HG03558 (cell line): ENCODE results near the gene AMPD2.

Experiments
- ATAC-seq: cut with Tn5 transposase; IDR thresholded peaks from one replicate; pipeline ENCODE4 v1.9.1; 2021; ENCODE audit warnings: moderate number of reproducible peaks; ENCODE audit not compliant: unreplicated experiment; ENCODE audit errors: extremely low read depth

Gene AMPD2

DNA sequence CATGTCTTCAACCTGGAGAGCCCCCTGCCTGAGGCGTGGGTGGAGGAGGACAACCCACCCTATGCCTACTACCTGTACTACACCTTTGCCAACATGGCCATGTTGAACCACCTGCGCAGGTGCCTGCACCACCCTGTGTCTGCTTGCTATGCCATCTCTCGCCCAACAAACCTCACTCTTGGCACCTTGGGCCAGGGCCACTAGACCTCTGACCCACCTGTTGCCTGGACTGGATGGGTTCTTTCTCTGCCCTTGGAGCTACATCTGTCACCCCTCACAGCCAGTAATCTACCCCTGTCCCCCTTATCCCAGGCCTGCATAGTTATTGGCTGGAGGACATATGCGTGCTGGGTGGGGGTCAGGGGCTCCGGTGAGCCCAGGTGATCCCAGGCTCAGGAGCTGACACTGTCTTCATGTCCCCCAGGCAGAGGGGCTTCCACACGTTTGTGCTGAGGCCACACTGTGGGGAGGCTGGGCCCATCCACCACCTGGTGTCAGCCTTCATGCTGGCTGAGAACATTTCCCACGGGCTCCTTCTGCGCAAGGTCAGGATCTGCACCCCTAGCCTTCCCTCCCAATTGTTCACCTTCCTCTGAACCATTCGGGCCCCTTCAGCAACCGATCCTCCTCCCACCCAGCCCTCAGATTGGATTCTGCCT, 9.9 kb downstream of the AMPD2 start:
- no peak for ATAC-seq

DNA sequence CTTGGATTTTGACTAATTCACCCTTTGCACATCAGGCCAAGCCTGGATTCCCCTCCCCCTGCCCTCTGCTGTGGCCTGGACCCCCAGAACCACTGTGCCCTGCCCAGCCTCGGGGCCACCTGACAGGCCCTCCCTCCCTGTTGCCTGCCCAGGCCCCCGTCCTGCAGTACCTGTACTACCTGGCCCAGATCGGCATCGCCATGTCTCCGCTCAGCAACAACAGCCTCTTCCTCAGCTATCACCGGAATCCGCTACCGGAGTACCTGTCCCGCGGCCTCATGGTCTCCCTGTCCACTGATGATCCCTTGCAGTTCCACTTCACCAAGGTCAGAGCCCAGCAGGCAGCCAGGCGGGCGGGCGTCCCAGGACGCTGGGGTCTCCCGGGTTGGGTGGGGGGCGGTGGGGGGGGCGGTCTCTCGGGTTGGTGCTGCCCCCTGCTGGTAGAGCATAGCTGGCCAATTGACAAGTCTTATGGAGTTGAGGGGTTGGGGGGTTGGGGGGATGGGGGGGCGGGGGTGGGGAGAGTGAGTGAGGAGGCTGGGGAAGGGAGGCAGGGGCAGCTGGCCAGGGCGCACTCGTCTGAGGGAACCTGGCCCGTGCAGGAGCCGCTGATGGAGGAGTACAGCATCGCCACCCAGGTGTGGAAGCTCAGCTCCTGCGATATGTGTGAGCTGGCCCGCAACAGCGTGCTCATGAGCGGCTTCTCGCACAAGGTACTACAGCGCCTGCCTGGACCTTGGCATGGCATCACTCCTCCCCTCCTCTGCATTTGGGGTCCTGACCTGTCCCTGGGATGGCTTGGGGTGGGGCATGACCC, 10.7 kb downstream of the AMPD2 start:
- no peak for ATAC-seq

DNA sequence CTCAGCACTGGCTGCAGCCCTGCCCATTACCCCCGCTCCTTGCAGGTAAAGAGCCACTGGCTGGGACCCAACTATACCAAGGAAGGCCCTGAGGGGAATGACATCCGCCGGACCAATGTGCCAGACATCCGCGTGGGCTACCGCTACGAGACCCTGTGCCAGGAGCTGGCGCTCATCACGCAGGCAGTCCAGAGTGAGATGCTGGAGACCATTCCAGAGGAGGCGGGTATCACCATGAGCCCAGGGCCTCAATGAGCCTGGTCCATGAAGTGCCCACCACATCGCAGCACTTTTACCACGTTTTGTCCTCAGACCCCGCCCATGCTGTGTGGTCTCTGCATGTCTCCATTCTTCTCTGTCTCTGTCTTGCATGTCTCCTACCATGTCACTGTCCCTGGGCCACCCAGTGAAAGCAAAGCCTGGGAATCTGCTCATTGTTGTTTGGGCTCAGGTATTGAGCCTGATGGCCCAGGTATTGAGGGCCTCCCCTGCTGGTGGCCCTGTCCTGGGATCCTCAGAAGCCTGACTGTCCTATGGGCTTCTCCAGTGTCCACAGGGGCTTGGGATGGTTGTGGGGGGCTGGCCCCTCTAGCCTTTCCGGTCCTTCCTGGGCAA, 11.4 kb downstream of the AMPD2 start:
- ATAC-seq: no peak

DNA sequence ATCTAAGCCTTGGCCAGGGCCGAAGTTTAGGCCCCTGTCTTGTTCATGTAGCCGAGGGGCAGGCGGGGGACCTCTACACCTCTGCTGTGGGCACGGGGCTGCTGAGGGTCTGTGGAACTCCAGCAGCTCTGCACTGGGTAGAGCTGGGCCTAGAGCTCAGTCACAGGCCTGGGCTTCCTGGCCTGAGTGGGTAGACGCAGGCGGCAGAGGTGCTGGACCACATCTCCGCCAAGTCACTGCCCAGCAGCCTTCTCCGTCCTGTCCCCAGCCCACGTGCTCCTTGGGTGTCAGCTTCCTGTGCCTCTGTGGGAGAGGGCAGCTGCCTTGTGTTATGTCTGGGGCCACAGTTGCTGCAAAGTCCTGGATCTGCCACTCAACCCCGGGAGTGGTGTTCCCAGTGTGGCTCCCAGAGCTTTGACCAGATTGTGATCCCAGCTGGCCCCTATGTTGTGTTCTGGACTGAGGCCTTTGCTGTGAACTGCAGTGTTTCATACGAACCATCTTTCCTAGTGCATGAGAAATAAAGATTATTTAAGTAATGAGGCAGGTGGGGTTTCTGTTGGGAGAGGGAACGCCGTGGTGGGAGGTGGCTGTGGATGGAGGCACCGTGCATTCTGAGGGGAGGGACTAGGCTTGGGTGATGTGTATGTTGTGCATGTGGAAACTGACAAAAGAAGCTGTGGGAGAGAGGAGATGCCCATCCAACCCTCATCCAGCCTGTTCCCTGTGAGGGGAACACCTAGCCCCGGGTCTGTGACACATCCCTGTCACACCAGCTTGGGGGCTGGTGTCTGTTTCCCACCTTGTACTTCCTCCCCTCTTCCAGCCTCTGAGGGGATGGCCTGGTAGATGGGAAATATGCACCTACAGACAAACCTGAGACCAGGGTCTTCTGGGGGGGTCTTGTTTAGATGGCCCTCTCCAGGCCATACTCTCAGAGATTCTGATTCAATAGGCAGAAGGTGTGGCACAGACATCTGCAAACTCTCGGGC, 12.2 kb downstream of the AMPD2 start:
- no peak for ATAC-seq

DNA sequence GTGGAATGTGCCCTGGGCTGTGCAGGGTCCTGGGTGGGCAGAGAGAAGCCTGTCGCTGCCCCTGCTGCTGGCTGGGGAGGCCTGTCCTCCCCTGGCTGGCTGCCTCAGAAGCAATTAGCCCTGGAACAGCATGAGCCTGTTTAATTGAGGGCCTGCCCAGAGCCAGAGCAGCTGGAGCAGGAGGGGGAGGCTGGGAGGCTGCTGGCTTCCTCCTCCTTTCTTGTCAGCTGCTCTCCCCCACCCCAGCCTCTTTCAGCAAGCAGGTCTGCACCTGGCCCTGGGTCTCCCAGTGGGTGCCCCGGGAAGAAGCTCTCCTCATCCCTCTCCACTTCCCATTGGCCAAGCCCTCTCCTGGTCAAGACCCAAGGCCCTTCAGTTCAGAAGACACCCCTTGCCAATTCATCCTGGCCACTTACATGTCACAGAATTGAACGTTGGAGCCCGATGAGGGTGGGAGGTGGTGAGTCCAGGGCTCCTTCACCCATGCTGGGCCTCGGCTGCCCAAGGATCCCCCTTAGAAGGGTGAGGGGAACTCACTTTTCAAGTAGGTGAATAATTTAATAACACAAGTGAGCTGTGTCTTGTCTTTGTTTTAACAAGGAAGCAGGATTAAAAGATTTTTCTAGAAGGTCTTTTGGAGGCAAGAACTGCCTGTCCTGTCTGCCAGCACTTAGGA, 13.2 kb downstream of the AMPD2 start:
- ATAC-seq: no peak

DNA sequence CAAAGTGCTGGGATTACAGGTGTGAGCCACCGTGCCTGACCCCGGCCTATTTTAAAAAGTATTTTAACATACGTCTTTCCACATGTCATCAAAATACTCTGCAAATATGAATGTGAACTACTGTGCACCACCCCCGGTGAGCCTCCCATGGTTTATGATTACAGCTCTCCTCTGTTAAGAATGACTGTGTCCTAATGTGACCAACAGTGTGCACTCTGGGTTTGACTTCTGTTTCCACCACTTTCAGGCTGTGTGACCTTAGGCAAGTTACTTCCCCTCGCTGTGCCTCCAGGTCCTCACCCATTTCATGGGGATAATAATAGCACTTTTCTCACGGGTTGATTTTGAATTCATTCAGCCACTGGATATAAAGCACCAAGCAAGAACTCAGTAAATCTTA, 14.7 kb downstream of the AMPD2 start:
- no peak for ATAC-seq

DNA sequence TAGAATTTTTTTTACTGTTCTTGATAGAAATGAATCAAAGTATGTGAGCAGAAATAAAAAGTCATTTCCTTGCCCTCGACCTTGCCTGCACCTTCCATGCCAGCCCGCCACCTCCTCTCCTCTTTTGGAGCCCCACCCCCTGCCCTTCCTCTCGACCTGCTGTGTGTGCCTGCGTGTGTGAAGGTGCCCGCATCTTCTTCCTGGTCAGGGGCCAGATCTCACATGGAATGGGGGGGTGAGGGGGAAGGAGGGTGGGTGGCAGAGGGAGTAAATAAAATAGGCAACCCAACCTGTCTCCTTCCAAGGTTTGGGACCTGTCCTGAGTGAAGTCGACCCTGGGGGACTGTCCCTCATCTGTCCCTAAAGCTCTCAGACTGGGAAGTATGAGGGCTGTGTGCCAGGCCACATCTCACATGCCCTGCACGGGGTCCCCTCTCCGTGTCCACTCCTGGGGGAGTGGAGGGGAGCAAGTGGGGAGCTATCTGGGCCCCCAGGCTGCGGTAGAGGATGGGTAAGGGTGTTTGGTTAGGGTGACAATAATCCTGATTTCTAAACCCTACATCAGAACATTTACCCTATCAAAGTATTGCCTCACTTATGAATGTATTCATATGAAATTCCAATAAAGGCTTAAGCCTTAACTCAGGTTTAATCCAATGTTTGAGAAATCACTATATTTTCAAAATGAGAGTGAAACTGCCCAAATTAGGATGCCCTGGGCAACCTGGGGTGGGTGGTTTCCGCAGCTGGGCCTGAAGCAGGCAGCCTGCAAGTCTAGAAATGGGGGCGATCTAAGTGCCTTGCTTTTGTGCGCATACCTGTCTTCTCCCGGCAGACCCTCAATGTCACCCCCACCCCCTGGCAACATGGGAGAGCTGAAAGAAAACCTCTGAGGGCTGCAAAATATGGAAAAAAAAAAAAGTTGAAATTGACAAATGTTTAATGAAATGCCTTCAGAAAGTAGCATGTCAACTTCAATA, 15.4 kb downstream of the AMPD2 start:
- no peak for ATAC-seq

DNA sequence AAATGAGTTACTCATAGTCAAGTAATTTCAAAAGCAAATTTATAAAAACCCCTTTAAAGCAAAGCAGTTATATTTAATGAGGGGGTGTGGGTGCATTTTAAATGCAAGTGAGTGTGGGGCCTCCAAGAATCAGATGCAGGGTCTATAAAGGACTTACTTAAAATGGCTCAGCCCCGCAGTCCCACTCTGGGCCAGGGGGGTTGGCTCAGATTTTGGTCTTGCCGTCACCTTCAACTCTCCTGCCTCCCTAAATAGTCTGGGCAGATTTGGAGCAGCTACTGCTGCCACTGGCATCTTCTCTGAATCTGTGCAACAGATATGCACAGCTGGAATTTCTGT, 16.2 kb downstream of the AMPD2 start:
- no peak for ATAC-seq

DNA sequence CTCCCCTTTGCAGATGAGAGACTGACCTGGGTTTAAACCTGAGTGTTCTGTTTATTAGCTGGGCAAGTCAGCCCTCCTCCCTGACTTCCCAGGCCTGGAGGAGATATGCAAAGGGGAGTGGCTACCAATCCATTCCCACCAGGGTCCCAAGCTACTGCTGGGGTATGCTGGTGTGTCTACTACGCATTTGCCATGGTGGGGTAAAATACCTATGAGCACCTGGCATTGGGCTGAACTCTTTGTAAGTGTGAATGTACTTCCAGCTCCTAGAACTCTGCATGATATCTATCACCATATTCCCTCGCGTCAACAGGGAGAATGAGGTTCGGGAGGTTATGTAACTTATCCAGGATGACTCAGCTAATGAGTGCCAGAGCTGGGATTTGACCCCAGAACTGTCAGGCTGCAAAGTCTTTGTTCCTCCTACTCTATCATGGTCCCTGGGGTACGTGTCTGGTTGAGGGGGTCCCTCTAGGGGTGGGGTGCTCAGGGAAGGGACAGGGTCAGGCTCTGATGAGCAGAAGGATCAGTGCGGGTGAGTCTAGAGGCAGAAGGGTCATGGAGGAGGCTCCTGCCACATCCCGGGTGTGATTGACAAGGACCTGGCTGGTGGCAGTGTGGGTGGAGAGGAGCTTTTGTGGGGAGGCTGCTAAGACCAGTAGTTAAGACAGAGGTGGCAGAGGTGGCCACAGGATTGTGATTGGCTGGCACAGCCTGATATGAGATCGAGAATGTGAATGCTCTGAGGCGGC, 16.7 kb downstream of the AMPD2 start:
- no peak for ATAC-seq

DNA sequence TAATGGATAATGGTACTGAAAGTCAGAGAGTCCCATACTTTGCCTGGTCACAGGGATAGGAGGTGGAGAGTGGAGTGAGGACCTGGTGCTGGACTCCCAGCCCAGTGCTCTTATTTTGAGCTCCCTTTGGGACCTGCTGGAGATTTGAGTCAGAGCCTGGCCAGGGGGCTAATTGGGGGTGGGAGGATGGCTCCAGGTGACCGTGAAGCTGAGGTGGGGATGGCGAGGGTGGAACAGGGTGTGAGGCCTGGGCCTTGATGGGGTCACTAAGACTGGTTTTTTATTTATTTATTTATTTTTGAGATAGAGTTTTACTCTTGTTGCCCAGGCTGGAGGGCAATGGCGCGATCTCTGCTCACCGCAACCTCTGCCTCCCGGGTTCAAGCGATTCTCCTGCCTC, 17.8 kb downstream of the AMPD2 start:
- ATAC-seq: no peak

DNA sequence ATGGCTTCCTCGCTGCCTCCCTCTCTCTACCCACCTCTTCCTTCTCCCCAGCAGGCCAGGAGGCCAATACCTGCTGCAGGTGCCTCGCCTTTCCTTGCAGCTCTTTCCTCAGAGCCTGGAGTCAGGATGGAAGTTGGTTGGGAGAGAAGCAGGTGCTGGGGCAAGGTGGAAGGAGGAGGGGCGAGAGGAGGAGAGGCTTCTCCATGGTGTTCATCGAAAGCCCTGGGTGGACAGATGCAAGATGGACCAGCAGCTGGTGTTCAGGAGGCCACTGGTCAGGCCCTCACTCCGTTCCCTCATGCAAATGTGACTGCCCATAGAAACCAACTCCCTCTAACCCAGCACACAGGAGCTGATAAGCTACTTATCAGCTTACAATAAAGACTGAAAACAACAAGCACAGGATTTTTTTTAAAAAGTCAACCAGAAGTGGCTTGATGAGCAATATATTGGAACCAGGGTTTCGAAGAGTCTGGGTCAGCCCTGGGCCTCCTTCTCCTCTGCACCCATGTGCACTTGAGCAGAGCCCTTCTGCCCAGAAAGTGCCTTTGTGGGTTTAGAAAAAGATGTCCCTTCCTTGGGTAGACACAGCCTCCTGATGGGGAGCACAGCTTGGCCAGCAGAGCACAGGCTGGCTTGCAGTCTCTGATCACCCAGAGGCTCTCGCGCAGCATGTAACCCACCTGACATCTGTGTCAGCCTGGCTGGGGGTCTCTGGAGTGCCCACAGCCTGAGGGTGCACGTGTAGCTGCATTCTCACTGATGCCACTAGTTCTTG, 19.6 kb downstream of the AMPD2 start:
- no peak for ATAC-seq

DNA sequence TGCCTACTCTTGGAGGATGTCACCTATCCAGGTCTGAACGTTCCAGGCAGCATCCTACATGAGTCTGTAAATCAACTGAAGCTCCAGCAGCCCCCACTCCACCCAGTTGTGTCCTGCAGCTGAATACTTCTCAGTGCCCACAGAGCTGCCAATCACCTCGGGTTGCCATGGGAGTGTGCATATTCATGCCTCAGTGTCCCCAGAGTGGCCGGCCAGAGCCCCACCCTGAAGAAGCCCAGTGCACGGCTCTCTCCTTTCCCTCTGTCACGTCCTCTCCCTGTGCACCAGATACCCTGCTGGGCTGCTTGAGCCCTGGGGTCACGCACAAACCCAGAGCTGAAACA, 20.2 kb downstream of the AMPD2 start:
- ATAC-seq: no peak

DNA sequence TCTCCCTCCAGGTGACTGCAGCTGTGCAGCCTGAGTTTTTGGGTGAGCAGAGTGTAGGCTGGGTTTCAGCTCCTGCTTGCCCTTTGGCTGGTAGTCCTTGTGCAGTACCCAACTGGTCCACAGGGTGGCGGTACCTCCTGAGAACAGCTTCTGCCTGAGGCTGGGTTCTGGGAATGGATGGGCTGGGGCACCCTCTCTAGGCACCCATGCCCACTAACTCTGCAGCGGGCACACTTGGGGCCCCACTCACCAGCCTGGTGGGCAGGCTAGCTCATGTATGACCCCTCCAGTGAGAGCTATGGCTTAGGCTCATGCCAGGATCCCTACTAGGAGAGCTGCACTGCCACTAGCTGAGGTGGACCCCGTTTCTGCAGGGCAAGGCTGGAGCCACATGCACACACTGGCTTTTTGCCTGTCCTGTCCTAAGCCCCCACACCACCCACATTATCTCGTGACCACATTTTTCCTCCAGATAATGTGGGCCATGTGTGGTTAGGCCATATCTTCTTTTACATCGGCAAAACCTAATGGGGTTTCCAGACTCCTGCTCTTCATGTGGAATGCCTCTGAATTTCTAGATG, 20.7 kb downstream of the AMPD2 start:
- ATAC-seq: no peak

DNA sequence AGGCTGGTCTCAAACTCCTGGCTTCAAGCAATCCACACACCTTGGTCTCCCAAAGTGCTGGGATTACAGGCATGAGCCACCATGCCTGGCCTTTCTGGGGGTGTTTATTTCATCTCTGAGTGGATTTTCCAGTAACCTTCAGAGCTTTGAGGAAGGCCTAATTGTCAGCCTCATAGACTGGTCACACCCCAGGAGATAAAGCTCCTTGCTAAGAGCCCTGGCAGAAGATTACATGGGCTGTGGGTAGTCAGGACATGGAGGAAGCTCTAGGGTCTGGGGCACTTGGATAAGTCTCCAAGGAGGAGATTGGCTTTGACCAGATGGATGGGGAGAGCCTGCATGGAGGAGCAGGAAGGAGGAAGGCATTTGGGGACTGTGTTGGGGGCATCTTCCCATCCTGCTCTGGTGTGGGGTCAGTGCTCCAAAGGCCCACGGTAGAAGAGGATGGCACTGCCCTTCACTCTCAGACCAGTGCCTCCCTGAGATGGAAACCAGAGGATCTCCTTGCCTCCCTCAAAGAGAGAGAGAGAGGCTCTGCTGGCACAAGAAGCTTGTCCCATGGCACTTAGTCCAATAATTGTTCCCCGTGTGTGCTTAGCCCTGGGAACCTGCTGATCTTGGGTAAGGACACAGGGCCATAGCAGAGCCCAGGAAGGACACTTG, 21.6 kb downstream of the AMPD2 start:
- no peak for ATAC-seq

DNA sequence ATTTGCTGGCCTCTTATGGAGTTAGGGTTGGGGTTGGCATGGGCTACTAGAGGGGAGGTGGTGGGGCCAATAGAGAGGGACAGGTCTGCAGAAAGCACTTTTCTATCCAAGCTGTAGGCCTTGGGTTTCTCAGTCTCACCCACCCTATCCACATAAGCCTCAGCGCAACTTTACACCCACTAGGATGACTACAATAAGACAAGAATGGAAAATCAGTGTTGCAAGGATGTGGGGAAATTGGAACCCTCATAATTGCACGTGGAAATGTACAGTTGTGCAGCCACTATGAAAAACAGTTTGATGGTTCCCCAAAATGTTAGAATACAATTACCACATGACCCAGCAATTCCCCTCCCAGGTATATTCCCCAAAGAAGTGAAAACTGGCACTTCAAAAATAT, 22.2 kb downstream of the AMPD2 start:
- no peak for ATAC-seq

DNA sequence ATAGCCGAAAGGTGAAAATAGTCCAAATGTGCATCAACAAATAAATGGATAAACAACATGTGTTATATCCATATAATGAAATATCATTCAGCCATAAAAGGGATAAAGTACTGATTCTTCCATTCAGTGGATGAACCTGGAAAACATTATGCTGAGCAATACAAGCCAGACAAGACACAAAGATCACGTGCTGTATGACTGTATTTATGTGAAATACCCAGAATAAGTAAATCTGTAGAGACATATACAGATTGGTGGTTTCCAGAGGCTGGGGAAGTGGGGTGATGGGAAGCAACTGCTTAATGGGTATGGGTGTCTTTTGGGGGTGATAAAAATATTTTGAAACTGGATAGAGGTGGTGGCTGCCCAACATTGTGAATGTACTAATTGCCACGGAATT, 23.0 kb downstream of the AMPD2 start:
- no peak for ATAC-seq
